Stimulated activated CD4-positive, alpha-beta T cell treated with anti-CD3 and anti-CD28 coated beads, Interleukin-1b, Interleukin-23, amount 100 ng/mL, for 4 hours (primary cell): ENCODE data around the gene ACSL3.

Source experiments
- DNase-seq, 2 donors: peaks; one replicate each; pipeline ENCODE4 v3.0.0-alpha.2; 2020; ENCODE audit warnings: low read depth in 2 of 2

Gene ACSL3

GRCh38 chr2:222879604-222879933, 18.7 kb downstream of the ACSL3 start:
- DNase-seq, result no peak

- no peak for DNase-seq
Measured at GRCh38 chr2:222882484-222882928, 21.7 kb downstream of the ACSL3 start.

- no peak for DNase-seq
Measured at GRCh38 chr2:222883420-222883819, 22.6 kb downstream of the ACSL3 start.

- no peak for DNase-seq
Measured at GRCh38 chr2:222884114-222884771, 23.4 kb downstream of the ACSL3 start.

- DNase-seq, result no peak
Measured at GRCh38 chr2:222884805-222885424, 24.1 kb downstream of the ACSL3 start.

GRCh38 chr2:222887124-222887523, 26.3 kb downstream of the ACSL3 start:
- DNase-seq, result no peak

GRCh38 chr2:222888716-222889115, 27.9 kb downstream of the ACSL3 start:
- no peak for DNase-seq

- no peak for DNase-seq
Measured at GRCh38 chr2:222891890-222892289, 31.1 kb downstream of the ACSL3 start.

- DNase-seq, result no peak
Measured at GRCh38 chr2:222892321-222892720, 31.5 kb downstream of the ACSL3 start.

GRCh38 chr2:222892761-222893160, 31.9 kb downstream of the ACSL3 start:
- DNase-seq, result no peak

GRCh38 chr2:222893716-222894115, 32.9 kb downstream of the ACSL3 start:
- DNase-seq, result no peak

- DNase-seq, result no peak
Measured at GRCh38 chr2:222895144-222895543, 34.3 kb downstream of the ACSL3 start.

- no peak for DNase-seq
Measured at GRCh38 chr2:222897898-222898297, 37.1 kb downstream of the ACSL3 start.

- no peak for DNase-seq
Measured at GRCh38 chr2:222899413-222900181, 38.8 kb downstream of the ACSL3 start.

- DNase-seq, result no peak
Measured at GRCh38 chr2:222900354-222900753, 39.5 kb downstream of the ACSL3 start.

GRCh38 chr2:222902660-222903059, 41.8 kb downstream of the ACSL3 start:
- no peak for DNase-seq

GRCh38 chr2:222903234-222904220, 42.7 kb downstream of the ACSL3 start:
- no peak for DNase-seq

- no peak for DNase-seq
Measured at GRCh38 chr2:222904557-222905258, 43.9 kb downstream of the ACSL3 start.

- no peak for DNase-seq
Measured at GRCh38 chr2:222907048-222907447, 46.2 kb downstream of the ACSL3 start.

GRCh38 chr2:222907790-222908441, 47.1 kb downstream of the ACSL3 start:
- no peak for DNase-seq

GRCh38 chr2:222909286-222909685, 48.5 kb downstream of the ACSL3 start:
- no peak for DNase-seq
